Peyer's patch (tissue), 4 donors: ENCODE data around the gene RTN4R.
"Not testable (repeated sequence)": the region's sequence is repeated elsewhere in the genome, so short reads cannot be mapped to it uniquely, and the experiment has no call there.

ENCODE experiments used
- POLR2A ChIP-seq, 2 donors: fragments of 450-650 bp; IDR thresholded peaks; one replicate each; pipeline ENCODE4 v1.5.1; 2017; ENCODE audit warnings: antibody characterized with exemption in 2 of 2, mild to moderate bottlenecking in 2 of 2, moderate library complexity in 2 of 2
- TF ChIP-seq, protein P1 (sequence below), 6 experiments: fragments of 450-650 bp in 4 of 6; fragments of 200-600 bp in 2 of 6; sonication (generic) in 1 of 6; IDR thresholded peaks; one replicate each; pipeline ENCODE4 v1.5.1; 2017 to 2019; ENCODE audit warnings: antibody characterized with exemption in 6 of 6, mild to moderate bottlenecking in 3 of 6, moderate library complexity in 1 of 6

DNA sequence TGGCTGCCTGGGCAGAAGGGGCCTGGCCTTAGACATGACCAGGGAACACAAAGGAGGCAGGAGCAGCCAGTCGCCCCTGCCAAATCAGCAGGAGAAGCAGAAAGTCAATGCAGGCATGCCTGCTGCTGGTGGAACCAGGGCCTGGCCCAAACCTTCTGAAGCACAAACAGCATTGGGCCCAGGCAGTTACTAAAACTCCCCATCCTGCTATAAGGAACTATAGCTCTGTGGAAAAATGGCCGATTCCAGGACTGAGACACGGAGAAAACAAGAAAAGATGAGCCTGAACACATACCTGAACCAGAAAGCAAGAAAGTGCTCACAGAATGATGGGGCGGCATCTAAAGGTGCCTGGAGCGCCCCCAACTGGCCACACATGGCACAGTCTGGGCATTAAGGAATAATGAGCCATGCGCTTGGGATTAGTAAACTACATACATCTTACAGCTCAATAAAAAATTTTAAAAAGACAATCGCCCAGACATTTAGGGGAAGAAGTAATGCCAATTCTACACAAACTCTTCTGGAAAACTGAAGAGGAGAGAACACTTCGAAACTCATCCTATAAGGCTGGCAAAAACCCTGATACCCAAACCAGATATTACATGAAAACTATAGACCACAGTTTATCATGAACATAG lies 49.4 kb upstream of the RTN4R start:
- TF ChIP-seq, protein P1, sequence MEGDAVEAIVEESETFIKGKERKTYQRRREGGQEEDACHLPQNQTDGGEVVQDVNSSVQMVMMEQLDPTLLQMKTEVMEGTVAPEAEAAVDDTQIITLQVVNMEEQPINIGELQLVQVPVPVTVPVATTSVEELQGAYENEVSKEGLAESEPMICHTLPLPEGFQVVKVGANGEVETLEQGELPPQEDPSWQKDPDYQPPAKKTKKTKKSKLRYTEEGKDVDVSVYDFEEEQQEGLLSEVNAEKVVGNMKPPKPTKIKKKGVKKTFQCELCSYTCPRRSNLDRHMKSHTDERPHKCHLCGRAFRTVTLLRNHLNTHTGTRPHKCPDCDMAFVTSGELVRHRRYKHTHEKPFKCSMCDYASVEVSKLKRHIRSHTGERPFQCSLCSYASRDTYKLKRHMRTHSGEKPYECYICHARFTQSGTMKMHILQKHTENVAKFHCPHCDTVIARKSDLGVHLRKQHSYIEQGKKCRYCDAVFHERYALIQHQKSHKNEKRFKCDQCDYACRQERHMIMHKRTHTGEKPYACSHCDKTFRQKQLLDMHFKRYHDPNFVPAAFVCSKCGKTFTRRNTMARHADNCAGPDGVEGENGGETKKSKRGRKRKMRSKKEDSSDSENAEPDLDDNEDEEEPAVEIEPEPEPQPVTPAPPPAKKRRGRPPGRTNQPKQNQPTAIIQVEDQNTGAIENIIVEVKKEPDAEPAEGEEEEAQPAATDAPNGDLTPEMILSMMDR (IDR thresholded peaks at IDR 0.05), result peak; percentile 8 to 51 (median 40)
- TF ChIP-seq POLR2A (IDR thresholded peaks at IDR 0.05), result not testable (repeated sequence)
